ENCODE data around the gene FCHO1.

DNA sequence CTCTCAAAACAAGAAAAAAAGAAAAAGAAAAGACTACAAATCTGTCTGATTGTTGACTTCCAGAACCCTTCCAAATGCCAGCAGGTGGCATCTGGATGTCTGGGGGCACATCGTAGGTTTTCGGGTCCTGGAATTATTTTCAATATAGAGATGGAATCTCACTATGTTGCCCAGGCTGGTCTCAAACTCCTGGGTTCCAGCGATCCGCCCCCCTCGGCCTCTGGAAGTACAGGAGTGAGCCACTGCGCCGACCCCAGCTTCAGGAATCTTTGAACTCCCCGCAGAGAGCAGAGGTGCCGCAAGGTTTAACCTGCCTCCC is 43.1 kb downstream of the FCHO1 start:
- TF ChIP-seq, protein P1, sequence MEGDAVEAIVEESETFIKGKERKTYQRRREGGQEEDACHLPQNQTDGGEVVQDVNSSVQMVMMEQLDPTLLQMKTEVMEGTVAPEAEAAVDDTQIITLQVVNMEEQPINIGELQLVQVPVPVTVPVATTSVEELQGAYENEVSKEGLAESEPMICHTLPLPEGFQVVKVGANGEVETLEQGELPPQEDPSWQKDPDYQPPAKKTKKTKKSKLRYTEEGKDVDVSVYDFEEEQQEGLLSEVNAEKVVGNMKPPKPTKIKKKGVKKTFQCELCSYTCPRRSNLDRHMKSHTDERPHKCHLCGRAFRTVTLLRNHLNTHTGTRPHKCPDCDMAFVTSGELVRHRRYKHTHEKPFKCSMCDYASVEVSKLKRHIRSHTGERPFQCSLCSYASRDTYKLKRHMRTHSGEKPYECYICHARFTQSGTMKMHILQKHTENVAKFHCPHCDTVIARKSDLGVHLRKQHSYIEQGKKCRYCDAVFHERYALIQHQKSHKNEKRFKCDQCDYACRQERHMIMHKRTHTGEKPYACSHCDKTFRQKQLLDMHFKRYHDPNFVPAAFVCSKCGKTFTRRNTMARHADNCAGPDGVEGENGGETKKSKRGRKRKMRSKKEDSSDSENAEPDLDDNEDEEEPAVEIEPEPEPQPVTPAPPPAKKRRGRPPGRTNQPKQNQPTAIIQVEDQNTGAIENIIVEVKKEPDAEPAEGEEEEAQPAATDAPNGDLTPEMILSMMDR (IDR thresholded peaks at IDR 0.05), result no peak
- no peak for TF ChIP-seq POLR2AphosphoS5 (IDR thresholded peaks at IDR 0.05)
- no peak for TF ChIP-seq POLR2A (IDR thresholded peaks at IDR 0.05)
